K562 (cell line): ENCODE results near the gene IQGAP3. TPM values are rescaled to one million over a fixed set of nuclear protein-coding genes. Genes with fewer than 3 reads are reported as not detected.

Source experiments
- ATAC-seq: fragments of 200-7000 bp; cut with Tn5 transposase; 3 replicates; pipeline ENCODE4 v1.9.1; 2020; ENCODE audit warnings: moderate library complexity
- BruUV-seq: library from RNA; stranded (reverse); fragments of 400-500 nt; replicated peaks from 2 replicates; lab custom pipeline; 2021; lab: Mats Ljungman, UMichigan
- CTCF ChIA-PET: fragments of 300-600 bp; formaldehyde crosslinking; extraction: SDS; loops from one replicate; lab custom pipeline; 2021; ENCODE audit warnings: low intra/inter-chr PET ratio; lab: Yijun Ruan, JAX
- POLR2A ChIA-PET: fragments of 300-600, 350-650 bp; sonication (Branson Sonifier 250); formaldehyde crosslinking; extraction: SDS; loops from one replicate; lab custom pipeline; 2021; ENCODE audit warnings: antibody characterized with exemption, inconsistent platforms; lab: Yijun Ruan, JAX
- DNase-seq, 4 experiments: peaks; one replicate each; pipeline versions ENCODE4 v3.0.0 to v3.0.0-alpha.2; 2011 to 2018; ENCODE audit warnings: low spot score in 3 of 4, mixed read lengths in 3 of 4; ENCODE audit errors: extremely low read depth in 1 of 4
- FAIRE-seq: peaks from 2 replicates; lab custom pipeline; 2011; peaks lifted over from hg19 to GRCh38; lab: Jason Lieb, UNC
- H2AFZ ChIP-seq: 2 replicates; pipeline ENCODE4 v1.6.0; 2011; ENCODE audit warnings: low read depth, low read length, control low read depth, inconsistent platforms
- H3K27ac ChIP-seq: fragments of 200-600 bp; 3 replicates; pipeline ENCODE4 v1.8.0; 2011; ENCODE audit warnings: low read depth, mild to moderate bottlenecking, control low read depth, inconsistent platforms, low read length, moderate library complexity, mixed read lengths; ENCODE audit errors: extremely low read depth
- H3K27me3 ChIP-seq, 2 experiments: fragments of 300-600 bp in 1 of 2; 2 replicates in 1 of 2; 3 replicates in 1 of 2; pipeline versions ENCODE4 v1.6.0 to v1.8.0; 2011; ENCODE audit warnings: inconsistent platforms in 2 of 2, low read length in 2 of 2, mild to moderate bottlenecking in 1 of 2, mixed read lengths in 1 of 2, moderate library complexity in 1 of 2; ENCODE audit not compliant: control insufficient read depth in 2 of 2, insufficient read depth in 2 of 2
- H3K36me3 ChIP-seq: fragments of 300-600 bp; 3 replicates; pipeline ENCODE4 v1.8.0; 2011; ENCODE audit warnings: mild to moderate bottlenecking, low read length, inconsistent platforms; ENCODE audit not compliant: control insufficient read depth, insufficient read depth
- H3K4me1 ChIP-seq, 2 experiments: fragments of 200-600 bp in 1 of 2; replicated peaks in 1 of 2; 2 replicates in 1 of 2; 3 replicates in 1 of 2; pipeline versions ENCODE4 v1.5.1 to v1.8.0; 2011; ENCODE audit warnings: inconsistent platforms in 2 of 2, low read length in 2 of 2, mild to moderate bottlenecking in 1 of 2, mixed read lengths in 1 of 2, moderate library complexity in 1 of 2; ENCODE audit not compliant: control insufficient read depth in 2 of 2, insufficient read depth in 2 of 2
- H3K4me2 ChIP-seq: 2 replicates; pipeline ENCODE4 v1.6.1; 2011; ENCODE audit warnings: low read length, control low read depth, inconsistent platforms, mixed read lengths; ENCODE audit not compliant: insufficient read depth
- H3K4me3 ChIP-seq: fragments of 200-600 bp; sonication (generic), shearing (Covaris generic); 2 replicates; pipeline ENCODE4 v1.5.1; 2016; ENCODE audit warnings: control low read depth, inconsistent platforms
- H3K79me2 ChIP-seq: fragments of 200-600 bp; 3 replicates; pipeline ENCODE4 v1.8.0; 2011; ENCODE audit warnings: low read length, inconsistent platforms; ENCODE audit not compliant: control insufficient read depth, insufficient read depth
- H3K9ac ChIP-seq, 2 experiments: 2 replicates each; pipeline versions ENCODE4 v1.6.0 to v1.6.1; 2011; ENCODE audit warnings: low read depth in 2 of 2, low read length in 2 of 2, control low read depth in 1 of 2, inconsistent platforms in 1 of 2, mild to moderate bottlenecking in 1 of 2, mixed read lengths in 1 of 2; ENCODE audit not compliant: insufficient read depth in 1 of 2
- H3K9me1 ChIP-seq: one replicate; pipeline ENCODE4 v1.6.0; 2011; ENCODE audit warnings: inconsistent platforms, mild to moderate bottlenecking, low read length, moderate library complexity; ENCODE audit not compliant: control insufficient read depth, insufficient read depth
- H3K9me3 ChIP-seq: replicated peaks from 2 replicates; pipeline ENCODE4 v1.5.1; 2011; ENCODE audit warnings: low read depth, low read length, inconsistent platforms; ENCODE audit not compliant: control insufficient read depth, insufficient read depth
- H4K20me1 ChIP-seq: replicated peaks from 2 replicates; pipeline ENCODE4 v1.6.1; 2011; ENCODE audit warnings: low read length, inconsistent platforms, mixed read lengths; ENCODE audit not compliant: control insufficient read depth, insufficient read depth
- BCOR ChIP-seq: fragments of 450-650 bp; IDR thresholded peaks from 2 replicates; pipeline ENCODE4 v1.6.1; 2016
- FOXM1 ChIP-seq, 2 experiments: fragments of 450-650 bp in 1 of 2; sonication (generic) in 1 of 2; formaldehyde crosslinking in 1 of 2; IDR thresholded peaks; 2 replicates each; pipeline versions ENCODE4 v1.6.1 to v1.9.0; 2017 to 2022; ENCODE audit warnings: low read depth in 2 of 2, mild to moderate bottlenecking in 2 of 2, missing genetic modification reagents in 1 of 2, moderate library complexity in 1 of 2
- HNRNPH1 ChIP-seq: fragments of 200-400 bp; formaldehyde crosslinking; optimal IDR thresholded peaks from 2 replicates; pipeline ENCODE3; 2017; ENCODE audit warnings: low read depth, mild to moderate bottlenecking, low read length, moderate library complexity
- HSF4 ChIP-seq: fragments of 250-450 bp; sonication (Bioruptor Pico); IDR thresholded peaks from 2 replicates; pipeline ENCODE4 v2.1.2; 2022; ENCODE audit warnings: mild to moderate bottlenecking, moderate library complexity, borderline replicate concordance
- IFI16 ChIP-seq: fragments of 250-450 bp; sonication (Bioruptor Pico); IDR thresholded peaks from 2 replicates; pipeline ENCODE4 v2.1.2; 2022; ENCODE audit warnings: mild to moderate bottlenecking, inconsistent platforms
- KDM4B ChIP-seq, 2 experiments: fragments of 450-650 bp in 1 of 2; sonication (generic) in 1 of 2; IDR thresholded peaks; 2 replicates each; pipeline ENCODE4 v1.6.1; 2016 to 2017; ENCODE audit warnings: borderline replicate concordance in 2 of 2, antibody characterized with exemption in 1 of 2, low read depth in 1 of 2, mild to moderate bottlenecking in 1 of 2
- KDM5B ChIP-seq: fragments of 200-600 bp; sonication (generic); IDR thresholded peaks from 2 replicates; pipeline ENCODE4 v1.6.1; 2012; ENCODE audit warnings: low read depth, mild to moderate bottlenecking, moderate library complexity, low read length, control low read depth, inconsistent platforms; ENCODE audit not compliant: insufficient replicate concordance
- LARP7 ChIP-seq: fragments of 450-650 bp; IDR thresholded peaks from 2 replicates; pipeline ENCODE4 v1.6.1; 2016
- MCM2 ChIP-seq: fragments of 450-650 bp; IDR thresholded peaks from 2 replicates; pipeline ENCODE4 v1.6.1; 2017; ENCODE audit warnings: low read depth, mild to moderate bottlenecking
- MLX ChIP-seq, 2 experiments: fragments of 450-650 bp in 1 of 2; sonication (generic) in 1 of 2; formaldehyde crosslinking; conservative IDR thresholded peaks; 2 replicates each; pipeline versions ENCODE4 v1.4.0 to v1.8.1; 2020 to 2022; ENCODE audit warnings: mild to moderate bottlenecking in 1 of 2, missing genetic modification reagents in 1 of 2
- NUFIP1 ChIP-seq: fragments of 450-650 bp; IDR thresholded peaks from 2 replicates; pipeline ENCODE4 v1.6.1; 2018; ENCODE audit not compliant: partially characterized antibody
- PKNOX1 ChIP-seq: fragments of 450-650 bp; IDR thresholded peaks from 2 replicates; pipeline ENCODE4 v1.6.1; 2016
- RUNX1 ChIP-seq: sonication (generic); IDR thresholded peaks from 2 replicates; pipeline ENCODE4 v1.6.1; 2016; ENCODE audit warnings: antibody characterized with exemption, low read depth
- TEAD1 ChIP-seq, 2 experiments: fragments of 450-650 bp in 1 of 2; sonication (generic) in 1 of 2; formaldehyde crosslinking; IDR thresholded peaks; 2 replicates each; pipeline versions ENCODE4 v1.4.0 to v1.8.0; 2020 to 2022; ENCODE audit warnings: mild to moderate bottlenecking in 2 of 2, missing genetic modification reagents in 1 of 2
- XRCC4 ChIP-seq: IDR thresholded peaks from one replicate; pipeline ENCODE4 v1.6.1; 2011; ENCODE audit not compliant: insufficient read depth, insufficient read length; ENCODE audit errors: extremely low read depth
- ZFP36 ChIP-seq: fragments of 150-350 bp; IDR thresholded peaks from 2 replicates; pipeline ENCODE4 v1.6.1; 2018; ENCODE audit warnings: low read length, low read depth; ENCODE audit not compliant: partially characterized antibody
- ZKSCAN1 ChIP-seq: fragments of 150-350 bp; IDR thresholded peaks from 2 replicates; pipeline ENCODE4 v1.6.1; 2016; ENCODE audit warnings: low read depth, low read length
- ZNF764 ChIP-seq: fragments of 250-450 bp; sonication (Bioruptor Pico); IDR thresholded peaks from 2 replicates; pipeline ENCODE4 v1.4.0; 2020; ENCODE audit warnings: low read depth, mild to moderate bottlenecking, moderate library complexity
- WGBS: fragments of 100-300 bp; shearing (Covaris generic); methylation state at CpG from one replicate; pipeline ENCODE4 v1.1.6; 2016; ENCODE audit warnings: low coverage, mixed read lengths; ENCODE audit not compliant: insufficient coverage; ENCODE audit errors: missing lambda C conversion rate; 5-methylcytosine and 5-hydroxymethylcytosine counted together
- in situ Hi-C: fragments of 300-500 bp; cut with MboI; formaldehyde crosslinking; loops from 4 replicates; pipeline ENCODE4 v1.15.0; 2018; ENCODE audit warnings: inconsistent platforms, mixed read lengths
- intact Hi-C: fragments of 100-400 bp; cut with micrococcal nuclease; formaldehyde crosslinking; loops from 2 replicates; pipeline ENCODE4 v1.14.2; 2022
- polyA plus RNA-seq, 8 experiments: library from polyadenylated mRNA; depleted of rRNA in 4 of 8; stranded (reverse) in 5 of 8; unstranded in 3 of 8; fragments of >200 nt; fragmentation: Nextera tagmentation in 2 of 8; fragmentation: Illumina TruSeq in 1 of 8; extraction: Ambion mirVana in 2 of 8; extraction: Trizol in 1 of 8; gene quantifications; 2 replicates each; pipeline versions ENCODE4 v1.2.1 to v1.2.3, GENCODE V29; 2011 to 2014; ENCODE audit warnings: inconsistent platforms in 1 of 8, missing spikeins in 1 of 8
- total RNA-seq, 7 experiments: library from RNA; depleted of rRNA in 6 of 7; stranded (reverse); fragments of >200 nt in 6 of 7; fragmentation: Illumina TruSeq in 2 of 7; extraction: Trizol in 2 of 7; gene quantifications; 2 replicates each; pipeline versions ENCODE4 v1.2.1 to v1.2.3, GENCODE V29; 2011 to 2021; ENCODE audit warnings: low replicate concordance in 1 of 7

Gene IQGAP3
- total and polyA plus RNA-seq, 9 of the 15 experiments (the other 6 are each of a cell fraction or from before 2014, with no cell fraction given) = 1.4 to 16.6 (median 11.9) TPM

- no peak for TF ChIP-seq MCM2
- no peak for TF ChIP-seq KDM4B (IDR thresholded peaks at IDR 0.05; ENCODE audit: borderline replicate concordance in 2 of 2, low read depth in 1 of 2)
- no peak for TF ChIP-seq IFI16 (CRISPR knock-in tag)
- peak; percentile 35 for TF ChIP-seq ZFP36
- TF ChIP-seq BCOR = no peak
- TF ChIP-seq PKNOX1 = peak; percentile 20; the same call in 1 of the 2 replicates
- TF ChIP-seq KDM5B = no peak
- TF ChIP-seq, all 486 proteins: peak for 4
Observed at GRCh38 chr1:156566436-156566835, 5.9 kb downstream of the IQGAP3 start (continued).

- in situ Hi-C loops = no loop called here
- no TSS peak for BruUV-seq
- no peak overlapping the region for H3K9ac ChIP-seq
- no peaks in the 10 kb centered on the region for H3K9me3 ChIP-seq
- DNase-seq = no peak
- peaks cover 29% of the 10 kb centered on the region for H3K36me3 ChIP-seq
- H2AFZ ChIP-seq = no peak overlapping the region
- no peak overlapping the region for H3K4me2 ChIP-seq
- peak; percentile 50 for ATAC-seq
- H3K79me2 ChIP-seq = 0 out of 3 replicates have a peak, but pooled peaks cover 4% of the 10 kb centered on the region
- no peaks in the 10 kb centered on the region; the same call in 1 of the 2 replicates for H4K20me1 ChIP-seq
- intact Hi-C loops = no loop called here
- ChIA-PET POLR2A (interaction anchor here (0.7 to 1.4 kb wide), 4 partner anchors 11 to 68 kb away, joined by 3 to 4 read pairs (median 4); no protein-coding TSS in a partner anchor), CTCF (no interaction called here)
- H3K27me3 ChIP-seq = no peaks in the 10 kb centered on the region
- 41% methylated on average over 2 of the region's 2 CpGs for WGBS
- no peak overlapping the region for H3K27ac ChIP-seq
- H3K4me3 ChIP-seq = no peak overlapping the region
- FAIRE-seq = no peak
- TF ChIP-seq ZKSCAN1 (no peak), HSF4 (CRISPR knock-in tag) (no peak), NUFIP1 (no peak), FOXM1 (IDR thresholded peaks at IDR 0.05; ENCODE audit: low read depth) (no peak), FOXM1 (CRISPR knock-in tag; IDR thresholded peaks at IDR 0.05; ENCODE audit: low read depth) (no peak), RUNX1 (no peak), XRCC4 (no peak), MLX (CRISPR knock-in tag; conservative IDR thresholded peaks at IDR 0.05) (no peak), LARP7 (no peak), TEAD1 (CRISPR knock-in tag; IDR thresholded peaks at IDR 0.05) (no peak), ZNF764 (CRISPR knock-in tag) (no peak), HNRNPH1 (no peak)
- H3K9me1 ChIP-seq = no peaks in the 10 kb centered on the region
- peaks cover 0 to 2% of the 10 kb centered on the region in 2 experiments; a peak in 2 of 5 replicates for H3K4me1 ChIP-seq
Observed at GRCh38 chr1:156565519-156565918, 6.8 kb downstream of the IQGAP3 start.
